ENCODE data around the gene IGF2.
"Not testable (repeated sequence)": the region's sequence is repeated elsewhere in the genome, so short reads cannot be mapped to it uniquely, and the experiment has no call there.

Gene IGF2

GRCh38 chr11:2127482-2128129 is 11.6 kb downstream of the IGF2 start:
- Histone ChIP-seq H3K4me3 (replicated peaks; ENCODE audit: insufficient read depth, low read length) (no peak overlapping the region), H3K27me3 (ENCODE audit: insufficient read depth, poor library complexity, severe bottlenecking) (peaks cover 3% of the 10 kb centered on the region), H3K27ac (replicated peaks) (no peak overlapping the region)
- TF ChIP-seq POLR2AphosphoS5 (IDR thresholded peaks at IDR 0.05; ENCODE audit: low read depth) (no peak), CTCF (IDR thresholded peaks at IDR 0.05; ENCODE audit: insufficient read depth, low read length) (no peak), GABPA (IDR thresholded peaks at IDR 0.05; ENCODE audit: low read depth) (no peak), SPI1 (IDR thresholded peaks at IDR 0.05; ENCODE audit: borderline replicate concordance, low read depth) (no peak), REST (IDR thresholded peaks at IDR 0.05; ENCODE audit: insufficient replicate concordance, low read depth) (no peak)
- no peak for DNase-seq (ENCODE audit: low read depth in 1 of 2, low spot score in 1 of 2)

- TF ChIP-seq CTCF (IDR thresholded peaks at IDR 0.05; ENCODE audit: insufficient read depth, low read length) = no peak
- TF ChIP-seq REST (IDR thresholded peaks at IDR 0.05; ENCODE audit: insufficient replicate concordance, low read depth) = no peak
- no peak for TF ChIP-seq GABPA (IDR thresholded peaks at IDR 0.05; ENCODE audit: low read depth)
- no peak for TF ChIP-seq POLR2AphosphoS5 (IDR thresholded peaks at IDR 0.05; ENCODE audit: low read depth)
- TF ChIP-seq SPI1 (IDR thresholded peaks at IDR 0.05; ENCODE audit: borderline replicate concordance, low read depth) = no peak
- Histone ChIP-seq H3K4me3 (replicated peaks; ENCODE audit: insufficient read depth, low read length) (no peak overlapping the region), H3K27ac (replicated peaks) (no peak overlapping the region), H3K27me3 (ENCODE audit: insufficient read depth, poor library complexity, severe bottlenecking) (no peaks in the 10 kb centered on the region)
- no peak for DNase-seq (ENCODE audit: low read depth in 1 of 2, low spot score in 1 of 2)
These were observed 12.6 kb downstream of the IGF2 start for GRCh38 chr11:2126520-2127085.

GRCh38 chr11:2124736-2125484 is 14.3 kb downstream of the IGF2 start:
- DNase-seq (ENCODE audit: low read depth in 1 of 2, low spot score in 1 of 2); H3K4me3 ChIP-seq (replicated peaks; ENCODE audit: insufficient read depth, low read length); H3K27me3 ChIP-seq (ENCODE audit: insufficient read depth, poor library complexity, severe bottlenecking); H3K27ac ChIP-seq (replicated peaks): not testable (repeated sequence)

- no peak overlapping the region for H3K27ac ChIP-seq (replicated peaks)
- DNase-seq (ENCODE audit: low read depth in 1 of 2, low spot score in 1 of 2) = no peak
- H3K27me3 ChIP-seq (ENCODE audit: insufficient read depth, poor library complexity, severe bottlenecking) = no peaks in the 10 kb centered on the region
- no peak overlapping the region for H3K4me3 ChIP-seq (replicated peaks; ENCODE audit: insufficient read depth, low read length)
- TF ChIP-seq POLR2AphosphoS5 (IDR thresholded peaks at IDR 0.05; ENCODE audit: low read depth) = no peak
- no peak for TF ChIP-seq GABPA (IDR thresholded peaks at IDR 0.05; ENCODE audit: low read depth)
- TF ChIP-seq CTCF (IDR thresholded peaks at IDR 0.05; ENCODE audit: insufficient read depth, low read length) = no peak
- TF ChIP-seq REST (IDR thresholded peaks at IDR 0.05; ENCODE audit: insufficient replicate concordance, low read depth) = no peak
- TF ChIP-seq SPI1 (IDR thresholded peaks at IDR 0.05; ENCODE audit: borderline replicate concordance, low read depth) = no peak
These were observed 15.6 kb downstream of the IGF2 start for GRCh38 chr11:2123628-2123960.

Measured in HL-60 (cell line).